NCI-H2171 (cell line): ENCODE results near the gene IL12RB2.
"Not testable (repeated sequence)": the region's sequence is repeated elsewhere in the genome, so short reads cannot be mapped to it uniquely, and the experiment has no call there.

Source experiments
- DNase-seq: peaks from one replicate; lab custom pipeline; 2025; lab: John Stamatoyannopoulos, UW

IL12RB2 gene

DNA sequence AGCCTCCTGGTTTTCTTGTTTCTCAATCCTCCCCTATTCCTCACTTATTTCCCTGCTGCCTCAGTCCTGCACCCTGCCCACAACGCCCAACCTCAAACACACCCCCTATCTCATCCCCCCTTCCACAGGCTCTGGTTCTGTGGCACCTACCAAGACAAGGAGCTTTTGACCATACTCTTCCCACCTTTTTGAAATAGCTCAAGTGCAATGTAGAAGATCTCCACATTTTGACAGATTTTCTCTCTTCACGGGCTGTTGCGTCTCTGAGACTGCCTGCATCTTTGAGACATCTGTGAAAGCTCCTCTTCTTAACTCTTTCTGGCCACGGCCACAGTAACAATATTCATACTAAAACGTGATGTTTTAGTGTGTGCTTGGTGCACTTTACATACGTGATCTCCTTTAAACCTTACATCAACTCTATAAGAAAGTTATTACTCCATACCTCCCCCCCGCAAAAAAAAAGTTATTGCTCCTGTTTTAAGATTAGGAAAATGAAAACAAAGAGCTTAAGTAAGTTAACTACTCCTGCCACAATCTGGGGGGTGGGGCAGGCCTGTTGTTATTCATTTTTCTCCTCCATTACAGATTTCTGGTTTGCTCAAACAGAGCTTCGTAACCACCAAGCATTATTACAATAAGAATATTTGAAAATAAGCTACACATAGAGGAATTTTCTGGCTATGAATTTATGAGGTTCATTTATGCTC, 124.4 kb downstream of the IL12RB2 start:
- DNase-seq: no peak

DNA sequence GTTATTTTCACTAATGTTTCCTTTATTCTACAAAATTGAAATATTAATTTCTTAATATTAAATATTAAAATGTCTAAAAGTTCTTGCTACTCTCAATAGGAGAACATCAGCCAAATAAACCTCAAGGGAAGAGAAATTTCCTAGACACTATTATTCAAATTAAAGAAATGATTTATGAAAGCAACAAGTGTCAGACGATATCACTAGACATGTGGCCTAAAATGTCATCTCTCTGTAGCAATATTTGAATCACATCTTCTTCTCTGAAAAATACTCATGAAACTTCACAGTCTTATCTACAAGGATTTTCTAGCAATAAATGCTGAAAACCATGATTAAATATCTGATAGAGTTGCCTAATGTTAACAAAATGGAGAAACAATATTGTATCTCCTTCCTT, 125.1 kb downstream of the IL12RB2 start:
- no peak for DNase-seq

DNA sequence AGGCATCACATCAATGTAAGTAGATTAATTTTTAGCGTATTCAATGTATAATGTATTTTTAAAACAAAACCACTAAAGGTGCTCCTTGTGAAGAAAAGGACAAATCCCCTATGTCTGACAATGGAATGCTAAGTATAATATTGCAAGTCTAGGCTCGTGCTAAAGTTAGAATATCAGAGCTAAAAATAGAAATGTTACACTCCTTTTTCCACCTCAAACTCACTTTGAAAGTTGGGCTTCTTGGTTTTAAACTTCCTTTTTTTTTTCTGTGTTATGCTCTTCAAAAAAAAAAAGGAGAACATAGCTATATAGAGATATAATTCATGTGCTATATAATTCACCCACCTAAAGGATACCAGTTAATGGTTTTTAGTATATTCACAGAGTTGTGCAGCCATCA, 126.2 kb downstream of the IL12RB2 start:
- DNase-seq: no peak

DNA sequence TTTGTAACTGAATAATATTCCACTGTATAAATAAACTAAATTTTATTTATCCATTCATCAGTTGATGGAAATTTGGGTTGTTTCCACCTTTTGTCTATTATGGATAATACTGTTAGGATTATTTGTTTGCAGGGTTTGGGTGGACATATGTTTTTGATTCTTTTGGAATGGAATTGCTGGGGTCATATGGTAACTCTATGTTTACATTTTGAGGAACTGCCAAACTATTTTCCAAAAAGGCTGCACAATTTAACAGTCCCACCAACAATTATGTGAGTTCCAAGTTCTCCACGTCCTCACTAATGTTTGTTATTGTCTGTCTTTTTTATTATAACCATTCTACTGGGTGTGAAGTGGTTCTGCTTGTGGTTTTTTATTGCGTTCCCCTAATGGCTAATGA, 126.8 kb downstream of the IL12RB2 start:
- DNase-seq: no peak

DNA sequence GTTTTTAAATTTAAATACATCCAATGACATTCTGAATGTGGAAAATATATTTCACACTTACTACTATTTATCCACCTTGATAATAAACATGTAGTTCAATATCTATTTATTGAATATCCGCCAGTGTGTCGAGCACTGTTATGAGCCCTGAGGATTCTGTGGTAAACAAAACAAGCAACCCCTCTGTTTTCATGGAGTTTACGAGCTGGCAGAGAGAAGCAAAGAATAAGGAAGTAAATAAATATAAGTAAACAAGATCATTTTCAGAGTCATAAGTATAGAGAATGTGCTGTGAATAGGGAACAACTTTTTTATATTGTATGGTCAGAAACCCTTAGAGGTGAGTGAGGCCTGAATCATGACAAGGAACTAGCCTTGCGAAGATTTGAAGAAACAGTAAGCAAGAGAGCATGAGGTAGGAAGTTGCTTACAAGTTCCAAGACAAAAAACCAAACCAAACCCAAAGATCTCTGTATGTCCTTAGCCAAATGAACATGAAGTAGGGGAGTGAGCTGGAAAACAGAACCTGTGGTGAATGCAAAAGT, 128.9 kb downstream of the IL12RB2 start:
- no peak for DNase-seq

DNA sequence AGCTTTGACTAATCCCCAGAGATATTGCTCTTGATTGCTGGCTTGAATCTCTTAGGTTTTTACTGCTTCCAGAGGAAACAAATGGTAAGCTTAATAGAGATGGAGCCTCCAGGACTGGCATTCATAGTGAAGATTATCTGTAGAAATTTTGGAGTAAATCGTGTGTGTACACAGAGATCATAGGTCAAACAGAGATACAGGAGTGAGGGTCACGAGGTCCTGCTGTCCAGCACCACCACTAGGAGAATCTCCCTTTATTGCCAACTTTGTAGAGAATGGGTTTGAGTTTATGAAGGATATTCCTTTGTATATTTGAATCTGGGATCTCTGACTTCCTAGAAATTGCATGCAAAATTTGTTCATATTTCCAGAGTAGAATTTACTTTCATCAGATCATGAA, 130.3 kb downstream of the IL12RB2 start:
- DNase-seq: no peak

DNA sequence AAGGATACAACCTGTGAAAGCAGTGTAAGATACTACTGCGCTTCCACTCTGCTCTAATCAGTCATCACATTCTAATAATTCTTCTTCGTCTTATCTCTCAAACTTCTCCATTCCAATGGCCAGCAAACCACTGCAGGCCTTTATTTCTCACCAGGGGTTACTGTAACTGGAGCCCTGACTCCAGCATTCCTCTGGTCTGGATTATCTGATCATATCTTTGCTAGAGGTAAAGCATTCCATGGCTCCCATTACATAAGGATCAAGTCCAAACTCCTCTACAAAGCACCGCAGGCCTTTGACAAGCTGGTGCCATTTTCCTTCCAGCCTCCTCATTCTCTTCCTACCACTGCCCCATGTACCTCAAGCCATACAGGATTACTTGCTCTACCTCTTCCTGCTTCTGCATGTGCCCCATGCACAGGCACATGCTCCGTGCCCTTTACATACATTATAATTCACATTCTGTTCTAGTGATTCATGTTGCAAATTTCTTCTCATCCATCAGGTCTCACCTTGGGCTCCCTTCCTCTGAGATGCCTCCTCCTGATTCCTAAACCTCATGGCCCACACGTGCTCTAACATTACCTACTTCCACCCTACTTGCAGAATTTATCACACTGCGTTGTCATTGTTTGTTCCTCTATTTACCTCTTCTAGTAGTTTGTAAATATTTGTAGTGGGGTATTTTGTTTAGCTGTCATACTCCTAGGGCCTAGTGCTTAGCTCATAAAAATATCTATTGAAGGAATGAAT, 131.8 kb downstream of the IL12RB2 start:
- no peak for DNase-seq

DNA sequence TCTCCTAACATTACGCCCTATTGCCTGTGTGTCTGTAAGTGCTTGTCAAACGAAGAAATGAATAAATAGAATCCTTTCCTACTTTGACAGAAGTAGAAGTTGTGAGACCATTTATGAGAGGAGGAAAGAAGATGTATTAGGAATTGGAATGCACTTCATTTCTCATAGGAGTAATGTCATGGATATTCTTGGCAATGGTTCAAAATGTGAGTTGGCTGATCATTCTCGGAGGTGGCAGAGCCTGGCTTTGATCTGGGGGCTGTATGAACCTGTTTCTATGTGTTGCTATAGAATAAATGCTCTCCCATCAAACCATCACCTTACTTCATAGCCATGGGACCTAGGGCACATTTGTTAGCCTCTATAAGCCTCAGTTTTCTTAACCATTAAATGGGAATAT, 132.7 kb downstream of the IL12RB2 start:
- DNase-seq: no peak

DNA sequence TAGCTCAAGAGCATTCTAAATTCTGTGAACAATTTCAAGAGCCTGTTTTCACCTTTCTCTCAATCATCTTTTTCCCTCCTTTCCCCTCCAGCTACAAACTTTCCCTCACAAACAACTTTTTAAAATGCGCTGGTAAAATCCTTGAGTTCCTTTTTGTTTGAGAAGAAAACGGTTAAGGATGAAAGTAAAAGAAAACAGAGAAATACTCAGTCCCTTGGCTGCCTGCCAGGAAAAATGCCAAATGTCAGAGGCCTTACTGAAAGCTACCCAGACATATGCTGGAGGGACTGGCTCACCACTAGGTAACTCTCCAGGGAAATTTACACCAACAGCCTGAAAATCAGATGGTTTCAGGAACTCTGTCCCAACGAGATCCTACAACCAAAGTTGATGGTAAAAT, 133.5 kb downstream of the IL12RB2 start:
- peak; percentile 6 for DNase-seq

DNA sequence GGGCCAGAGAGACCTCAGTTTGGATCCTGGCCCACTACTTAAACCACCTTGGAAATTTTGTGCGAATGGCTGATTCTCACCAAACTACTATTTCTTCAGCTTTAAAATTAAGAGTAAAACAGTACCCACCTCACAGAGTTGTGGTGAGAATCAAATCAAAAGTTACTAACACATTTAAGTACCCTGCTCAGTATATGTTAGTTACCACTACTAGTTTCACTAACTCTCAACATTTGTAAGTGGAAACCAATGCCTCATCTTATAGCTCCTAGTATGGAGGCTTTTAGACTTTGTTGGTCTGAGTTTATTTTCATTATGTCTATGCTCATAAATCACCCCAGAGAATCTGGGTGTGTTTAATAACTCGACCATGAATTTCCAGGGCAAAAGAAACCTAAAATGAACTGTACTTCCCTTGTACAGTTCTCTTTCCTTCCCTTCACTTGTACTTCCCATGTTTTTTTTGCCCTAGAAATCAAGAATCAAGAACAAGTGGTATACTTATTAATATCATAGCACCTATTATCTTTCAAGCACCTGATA, 134.1 kb downstream of the IL12RB2 start:
- no peak for DNase-seq

DNA sequence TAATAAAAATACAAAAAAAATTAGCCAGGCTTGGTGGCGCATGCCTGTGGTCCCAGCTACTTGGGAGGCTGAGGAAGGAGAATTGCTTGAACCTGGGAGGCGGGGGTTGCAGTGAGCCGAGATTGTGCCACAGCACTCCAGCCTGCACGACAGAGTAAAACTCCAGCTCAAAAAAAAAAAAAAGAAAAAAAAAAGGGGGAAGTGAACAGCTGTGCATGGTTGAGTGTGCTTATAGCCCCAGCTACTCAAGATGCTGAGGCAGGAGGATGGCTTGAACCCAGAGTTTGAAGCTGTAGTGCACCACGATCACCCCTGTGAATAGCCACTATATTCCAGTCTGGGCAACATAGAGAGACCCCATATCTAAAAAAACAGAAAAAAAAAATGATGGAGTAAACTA, 138.3 kb downstream of the IL12RB2 start:
- DNase-seq: not testable (repeated sequence)
